Astrocyte (in vitro differentiated cells and primary cell): ENCODE data around the gene SIAH2. TPM values are rescaled to one million over a fixed set of nuclear protein-coding genes. Genes with fewer than 3 reads are reported as not detected.

Experiments
- DNase-seq: peaks from one replicate; pipeline ENCODE4 v3.0.0-alpha.2; 2010; ENCODE audit warnings: low read depth
- FAIRE-seq: peaks from 2 replicates; lab custom pipeline; 2011; peaks lifted over from hg19 to GRCh38; lab: Jason Lieb, UNC
- H2AFZ ChIP-seq: 2 replicates; pipeline ENCODE4 v1.6.0; 2012; ENCODE audit warnings: low read depth, low read length, inconsistent platforms
- H3K27ac ChIP-seq: 2 replicates; pipeline ENCODE4 v1.5.1; 2011; ENCODE audit warnings: low read depth, low read length, inconsistent platforms
- H3K27me3 ChIP-seq: 2 replicates; pipeline ENCODE4 v1.6.0; 2011; ENCODE audit warnings: low read length, inconsistent platforms; ENCODE audit not compliant: insufficient read depth
- H3K36me3 ChIP-seq: 2 replicates; pipeline ENCODE4 v1.5.1; 2011; ENCODE audit warnings: low read length, inconsistent platforms; ENCODE audit not compliant: insufficient read depth
- H3K4me1 ChIP-seq: 2 replicates; pipeline ENCODE4 v1.5.1; 2011; ENCODE audit warnings: low read length, inconsistent platforms; ENCODE audit not compliant: insufficient read depth
- H3K4me2 ChIP-seq: 2 replicates; pipeline ENCODE4 v1.6.0; 2012; ENCODE audit warnings: low read length, inconsistent platforms
- H3K4me3 ChIP-seq: 2 replicates; pipeline ENCODE4 v1.5.1; 2011; ENCODE audit warnings: low read depth, mild to moderate bottlenecking, low read length, inconsistent platforms; ENCODE audit not compliant: insufficient read depth
- H3K79me2 ChIP-seq: 2 replicates; pipeline ENCODE4 v1.6.0; 2012; ENCODE audit warnings: mild to moderate bottlenecking, low read length, inconsistent platforms; ENCODE audit not compliant: insufficient read depth
- H3K9ac ChIP-seq: 2 replicates; pipeline ENCODE4 v1.6.0; 2012; ENCODE audit warnings: mild to moderate bottlenecking, low read length, inconsistent platforms
- H3K9me3 ChIP-seq: 2 replicates; pipeline ENCODE4 v1.5.1; 2012; ENCODE audit warnings: low read depth, mild to moderate bottlenecking, low read length, inconsistent platforms; ENCODE audit not compliant: insufficient read depth
- H4K20me1 ChIP-seq: 2 replicates; pipeline ENCODE4 v1.6.0; 2012; ENCODE audit warnings: low read length, inconsistent platforms; ENCODE audit not compliant: insufficient read depth
- H3K27ac Mint-ChIP-seq: one replicate; pipeline ENCODE4 v1.8.0; 2021; ENCODE audit warnings: mild to moderate bottlenecking, mixed read lengths; ENCODE audit not compliant: unreplicated experiment
- H3K27me3 Mint-ChIP-seq: one replicate; pipeline ENCODE4 v1.8.0; 2021; ENCODE audit warnings: low read depth, mixed read lengths; ENCODE audit not compliant: unreplicated experiment
- H3K36me3 Mint-ChIP-seq: one replicate; pipeline ENCODE4 v1.8.0; 2021; ENCODE audit warnings: low read depth, mixed read lengths; ENCODE audit not compliant: unreplicated experiment
- H3K4me1 Mint-ChIP-seq: one replicate; pipeline ENCODE4 v1.8.0; 2021; ENCODE audit warnings: low read depth, mixed read lengths; ENCODE audit not compliant: unreplicated experiment
- H3K4me3 Mint-ChIP-seq: one replicate; pipeline ENCODE4 v1.8.0; 2021; ENCODE audit warnings: mild to moderate bottlenecking, moderate library complexity, mixed read lengths; ENCODE audit not compliant: unreplicated experiment
- H3K9me3 Mint-ChIP-seq: one replicate; pipeline ENCODE4 v1.8.0; 2021; ENCODE audit warnings: mild to moderate bottlenecking, mixed read lengths; ENCODE audit not compliant: unreplicated experiment
- EZH2 ChIP-seq: IDR thresholded peaks from 2 replicates; pipeline ENCODE4 v1.6.1; 2012; ENCODE audit warnings: mild to moderate bottlenecking, low read length, inconsistent platforms; ENCODE audit not compliant: insufficient read depth
- total RNA-seq: library from RNA; stranded (reverse); gene quantifications from 2 replicates; pipeline ENCODE4 v1.2.1, GENCODE V29; 2021
- TF ChIP-seq, protein P1 (sequence below): IDR thresholded peaks from 2 replicates; pipeline ENCODE4 v1.5.1; 2011; ENCODE audit warnings: low read depth, mild to moderate bottlenecking, inconsistent platforms, low read length, moderate library complexity; ENCODE audit not compliant: insufficient read depth

SIAH2 gene
- total RNA-seq, 1 donor from 2014 or later, result 39.3 TPM

DNA sequence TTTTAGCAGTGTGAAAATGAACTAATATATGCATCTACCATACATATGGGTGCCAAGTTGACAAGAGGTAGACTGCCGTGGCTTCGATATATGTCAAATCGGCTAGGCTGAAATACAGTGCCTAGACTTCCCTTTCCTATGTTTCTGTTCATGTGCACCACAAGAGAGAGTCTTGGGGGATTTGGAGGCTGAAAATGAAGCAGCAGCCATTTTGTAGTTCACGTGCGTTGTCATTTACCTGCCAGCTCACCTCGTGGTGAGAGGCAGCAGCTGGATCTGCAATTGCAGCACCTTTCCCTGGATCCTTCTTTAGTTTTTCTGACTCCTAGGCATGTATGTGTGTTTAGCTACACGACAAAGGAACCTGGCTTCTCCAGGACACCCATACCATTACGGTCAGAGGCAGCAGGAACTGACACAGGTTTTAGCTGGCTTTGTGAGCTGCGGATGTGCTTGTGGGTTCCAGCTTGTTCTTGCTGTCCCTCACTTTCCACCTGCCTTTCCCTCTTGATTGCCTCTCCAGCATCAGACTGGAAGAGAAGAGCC is 40.5 kb upstream of the SIAH2 start:
- Histone ChIP-seq H2AFZ (no peak overlapping the region), H3K79me2 (no peaks in the 10 kb centered on the region), H3K27ac (no peak overlapping the region), H3K27me3 (peaks cover 4% of the 10 kb centered on the region), H3K36me3 (no peaks in the 10 kb centered on the region), H3K4me3 (no peak overlapping the region), H3K9ac (no peak overlapping the region), H3K9me3 (no peaks in the 10 kb centered on the region), H4K20me1 (no peaks in the 10 kb centered on the region), H3K4me2 (no peak overlapping the region), H3K4me1 (no peaks in the 10 kb centered on the region)
- Mint-ChIP-seq H3K9me3 (no peaks in the 10 kb centered on the region), H3K36me3 (no peaks in the 10 kb centered on the region), H3K27ac (no peak overlapping the region), H3K4me1 (peaks cover under 1% of the 10 kb centered on the region), H3K4me3 (no peak overlapping the region), H3K27me3 (peaks cover 3% of the 10 kb centered on the region)
- FAIRE-seq, result no peak
- TF ChIP-seq, protein P1, sequence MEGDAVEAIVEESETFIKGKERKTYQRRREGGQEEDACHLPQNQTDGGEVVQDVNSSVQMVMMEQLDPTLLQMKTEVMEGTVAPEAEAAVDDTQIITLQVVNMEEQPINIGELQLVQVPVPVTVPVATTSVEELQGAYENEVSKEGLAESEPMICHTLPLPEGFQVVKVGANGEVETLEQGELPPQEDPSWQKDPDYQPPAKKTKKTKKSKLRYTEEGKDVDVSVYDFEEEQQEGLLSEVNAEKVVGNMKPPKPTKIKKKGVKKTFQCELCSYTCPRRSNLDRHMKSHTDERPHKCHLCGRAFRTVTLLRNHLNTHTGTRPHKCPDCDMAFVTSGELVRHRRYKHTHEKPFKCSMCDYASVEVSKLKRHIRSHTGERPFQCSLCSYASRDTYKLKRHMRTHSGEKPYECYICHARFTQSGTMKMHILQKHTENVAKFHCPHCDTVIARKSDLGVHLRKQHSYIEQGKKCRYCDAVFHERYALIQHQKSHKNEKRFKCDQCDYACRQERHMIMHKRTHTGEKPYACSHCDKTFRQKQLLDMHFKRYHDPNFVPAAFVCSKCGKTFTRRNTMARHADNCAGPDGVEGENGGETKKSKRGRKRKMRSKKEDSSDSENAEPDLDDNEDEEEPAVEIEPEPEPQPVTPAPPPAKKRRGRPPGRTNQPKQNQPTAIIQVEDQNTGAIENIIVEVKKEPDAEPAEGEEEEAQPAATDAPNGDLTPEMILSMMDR, result no peak
- TF ChIP-seq EZH2, result no peak
- DNase-seq, result no peak

DNA sequence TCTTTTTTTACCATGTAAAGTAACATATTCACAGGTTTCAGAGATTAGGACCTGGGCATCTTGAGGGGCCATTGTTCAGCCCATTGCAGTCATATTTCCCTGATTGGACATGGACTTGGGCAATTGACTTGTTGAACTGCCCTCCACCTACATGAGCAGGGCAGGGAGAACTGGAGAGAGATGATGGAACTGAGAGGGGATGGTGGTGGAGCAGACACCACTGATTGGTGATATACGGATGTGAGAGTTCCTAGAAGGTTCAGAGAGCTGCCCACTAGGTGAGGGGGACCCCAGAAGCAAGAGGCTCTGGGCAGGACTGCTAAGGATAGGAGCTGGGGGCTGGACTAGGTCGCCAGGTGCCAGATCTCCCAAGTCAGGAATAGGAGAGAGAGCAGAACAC is 37.8 kb upstream of the SIAH2 start:
- Histone ChIP-seq H3K4me3 (no peak overlapping the region), H3K4me1 (no peaks in the 10 kb centered on the region), H3K9me3 (no peaks in the 10 kb centered on the region), H3K79me2 (no peaks in the 10 kb centered on the region), H2AFZ (no peak overlapping the region), H3K36me3 (no peaks in the 10 kb centered on the region), H3K27me3 (peaks cover 4% of the 10 kb centered on the region), H3K27ac (no peak overlapping the region), H3K9ac (no peak overlapping the region), H3K4me2 (no peak overlapping the region), H4K20me1 (no peaks in the 10 kb centered on the region)
- TF ChIP-seq, protein P1, result no peak
- TF ChIP-seq EZH2, result no peak
- Mint-ChIP-seq H3K27ac (no peak overlapping the region), H3K27me3 (peaks cover 3% of the 10 kb centered on the region), H3K36me3 (no peaks in the 10 kb centered on the region), H3K9me3 (no peaks in the 10 kb centered on the region), H3K4me3 (no peak overlapping the region), H3K4me1 (peaks cover 5% of the 10 kb centered on the region)
- DNase-seq (no peak), FAIRE-seq (no peak)

DNA sequence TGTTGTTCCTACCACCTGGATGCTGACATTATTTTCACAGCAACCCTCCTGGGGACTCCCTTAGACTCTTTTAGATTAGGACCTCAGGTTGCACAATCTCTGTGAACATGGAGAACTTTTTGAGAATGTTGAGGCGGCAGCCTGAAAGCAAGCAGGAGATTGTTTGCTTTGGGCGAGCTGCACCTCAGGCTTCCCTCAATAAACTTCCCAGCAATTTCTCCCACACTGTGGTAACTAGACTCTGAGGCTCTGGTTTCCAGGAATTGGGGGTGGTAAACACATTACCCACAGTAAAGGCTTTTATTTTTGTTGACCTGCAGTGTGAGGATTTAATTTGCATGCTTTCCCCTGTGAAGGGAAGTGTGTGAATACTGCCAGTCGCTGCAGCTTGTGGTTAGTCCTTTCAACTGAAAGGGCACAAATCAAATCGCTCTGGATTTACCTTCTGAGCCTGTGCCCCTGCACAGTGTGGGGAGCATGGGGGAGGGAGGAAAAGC is 35.2 kb upstream of the SIAH2 start:
- FAIRE-seq, result no peak
- H2AFZ ChIP-seq, result no peak overlapping the region

More for the DNA sequence above, 35.2 kb upstream of the SIAH2 start:
- TF ChIP-seq, protein P1, result no peak
- TF ChIP-seq EZH2, result no peak
- peak overlapping the region; percentile 11 for H3K4me2 ChIP-seq
- no peaks in the 10 kb centered on the region for H3K79me2 ChIP-seq
- H3K4me3 ChIP-seq, result no peak overlapping the region
- Mint-ChIP-seq H3K4me1 (peaks cover 5% of the 10 kb centered on the region), H3K36me3 (no peaks in the 10 kb centered on the region), H3K27ac (no peak overlapping the region), H3K9me3 (no peaks in the 10 kb centered on the region), H3K27me3 (peaks cover 3% of the 10 kb centered on the region), H3K4me3 (no peak overlapping the region)
- no peaks in the 10 kb centered on the region for H3K9me3 ChIP-seq
- DNase-seq, result peak; percentile 12
- no peak overlapping the region for H3K27ac ChIP-seq
- no peaks in the 10 kb centered on the region for H4K20me1 ChIP-seq
- no peak overlapping the region for H3K9ac ChIP-seq
- H3K27me3 ChIP-seq, result no peaks in the 10 kb centered on the region
- no peaks in the 10 kb centered on the region for H3K4me1 ChIP-seq
- no peaks in the 10 kb centered on the region for H3K36me3 ChIP-seq
